GM12878 (cell line): ENCODE results near the gene CCDC82. TPM values are rescaled to one million over a fixed set of nuclear protein-coding genes. Genes with fewer than 3 reads are reported as not detected.
A peak's percentile ranks its signal among the peaks of the same experiment; 100 is the strongest.

Experiments used
- ATAC-seq: fragments of 200-7000 bp; cut with Tn5 transposase; 3 replicates; pipeline ENCODE4 v1.9.1; 2020; ENCODE audit warnings: mild to moderate bottlenecking, moderate library complexity
- BruUV-seq: library from RNA; stranded (reverse); fragments of 400-500 nt; replicated peaks from 2 replicates; lab custom pipeline; 2021; lab: Mats Ljungman, UMichigan
- CTCF ChIA-PET: fragments of 300-600 bp; sonication (Branson Sonifier 250); formaldehyde crosslinking; extraction: SDS; loops from one replicate; lab custom pipeline; 2021; ENCODE audit warnings: inconsistent platforms; lab: Yijun Ruan, JAX
- POLR2A ChIA-PET: fragments of 350-600 bp; formaldehyde crosslinking; extraction: SDS; loops from one replicate; lab custom pipeline; 2021; ENCODE audit warnings: inconsistent platforms; lab: Charles Lee
- RAD21 ChIA-PET: fragments of 300-600 bp; sonication (Branson Sonifier 250); formaldehyde crosslinking; loops from one replicate; lab custom pipeline; 2023; ENCODE audit warnings: antibody characterized with exemption; ENCODE audit not compliant: unreplicated experiment; lab: Charles Lee
- SMC1A ChIA-PET: fragments of 300-600 bp; sonication (Branson Sonifier 250); formaldehyde crosslinking; loops from one replicate; lab custom pipeline; 2023; ENCODE audit not compliant: unreplicated experiment, uncharacterized antibody; lab: Charles Lee
- DNase-seq: peaks from one replicate; pipeline ENCODE4 v3.0.0-alpha.2; 2011; ENCODE audit warnings: low read depth, low spot score
- FAIRE-seq: peaks from 3 replicates; lab custom pipeline; 2011; peaks lifted over from hg19 to GRCh38; lab: Jason Lieb, UNC
- H2AFZ ChIP-seq: 2 replicates; pipeline ENCODE4 v1.6.0; 2011; ENCODE audit warnings: low read depth, low read length, control low read depth; ENCODE audit not compliant: control insufficient read depth
- H3K27ac ChIP-seq: 2 replicates; pipeline ENCODE4 v1.5.1; 2011; ENCODE audit warnings: control low read depth; ENCODE audit not compliant: control insufficient read depth, insufficient read depth
- H3K27me3 ChIP-seq, 2 experiments: replicated peaks in 1 of 2; 2 replicates each; pipeline versions ENCODE4 v1.6.0 to v1.6.1; 2011; ENCODE audit warnings: low read length in 1 of 2; ENCODE audit not compliant: control insufficient read depth in 2 of 2, insufficient read depth in 2 of 2
- H3K36me3 ChIP-seq, 2 experiments: 2 replicates each; pipeline ENCODE4 v1.5.1; 2011; ENCODE audit warnings: low read length in 1 of 2; ENCODE audit not compliant: control insufficient read depth in 2 of 2, insufficient read depth in 2 of 2
- H3K4me1 ChIP-seq: 2 replicates; pipeline ENCODE4 v1.6.1; 2011; ENCODE audit warnings: mild to moderate bottlenecking, low read length, moderate library complexity, mixed read lengths; ENCODE audit not compliant: control insufficient read depth, insufficient read depth
- H3K4me2 ChIP-seq: 2 replicates; pipeline ENCODE4 v1.6.0; 2011; ENCODE audit warnings: control low read depth; ENCODE audit not compliant: control insufficient read depth, insufficient read depth
- H3K4me3 ChIP-seq: fragments of 200-600 bp; sonication (generic); 2 replicates; pipeline ENCODE4 v1.5.1; 2016
- H3K79me2 ChIP-seq: 2 replicates; pipeline ENCODE4 v1.6.0; 2011; ENCODE audit warnings: low read length; ENCODE audit not compliant: control insufficient read depth, insufficient read depth
- H3K9ac ChIP-seq: 2 replicates; pipeline ENCODE4 v1.8.0; 2011; ENCODE audit warnings: low read length, control low read depth, mixed read lengths; ENCODE audit not compliant: control insufficient read depth, insufficient read depth
- H3K9me3 ChIP-seq: replicated peaks from 3 replicates; pipeline ENCODE4 v1.5.1; 2011; ENCODE audit warnings: mild to moderate bottlenecking, low read length; ENCODE audit not compliant: control insufficient read depth, insufficient read depth
- H4K20me1 ChIP-seq: 2 replicates; pipeline ENCODE4 v1.6.0; 2011; ENCODE audit not compliant: control insufficient read depth, insufficient read depth
- CEBPZ ChIP-seq: fragments of 150-350 bp; IDR thresholded peaks from 2 replicates; pipeline ENCODE4 v1.6.1; 2016; ENCODE audit warnings: low read depth, low read length
- CHD1 ChIP-seq: IDR thresholded peaks from 2 replicates; pipeline ENCODE4 v1.6.1; 2012; ENCODE audit warnings: low read depth, low read length, improper control_type of control experiment
- EGR1 ChIP-seq, 2 experiments: IDR thresholded peaks; 1 replicate in 1 of 2; 2 replicates in 1 of 2; pipeline ENCODE4 v1.6.1; 2011 to 2012; ENCODE audit warnings: low read depth in 2 of 2, low read length in 2 of 2, borderline replicate concordance in 1 of 2, mild to moderate bottlenecking in 1 of 2, moderate library complexity in 1 of 2
- KAT2A ChIP-seq: conservative IDR thresholded peaks from 2 replicates; pipeline ENCODE4 v1.6.1; 2011; ENCODE audit warnings: low read depth, low read length; ENCODE audit not compliant: control insufficient read depth
- NFIC ChIP-seq: IDR thresholded peaks from 2 replicates; pipeline ENCODE4 v1.6.1; 2012; ENCODE audit warnings: low read depth, mild to moderate bottlenecking, inconsistent platforms, low read length, moderate library complexity
- NR2F1 ChIP-seq: fragments of 450-650 bp; conservative IDR thresholded peaks from 2 replicates; pipeline ENCODE4 v1.6.1; 2017; ENCODE audit warnings: mild to moderate bottlenecking
- PAX8 ChIP-seq: fragments of 450-650 bp; IDR thresholded peaks from 2 replicates; pipeline ENCODE4 v1.6.1; 2017; ENCODE audit warnings: mild to moderate bottlenecking, moderate library complexity
- PML ChIP-seq: IDR thresholded peaks from 2 replicates; pipeline ENCODE4 v1.6.1; 2012; ENCODE audit warnings: low read length, inconsistent platforms
- POLR2AphosphoS2 ChIP-seq: IDR thresholded peaks from 2 replicates; pipeline ENCODE4 v1.6.1; 2011; ENCODE audit warnings: low read depth, mild to moderate bottlenecking, low read length, improper control_type of control experiment, moderate library complexity
- RBBP5 ChIP-seq: fragments of 200-600 bp; sonication (generic); conservative IDR thresholded peaks from 2 replicates; pipeline ENCODE4 v1.6.1; 2016
- SMAD5 ChIP-seq: IDR thresholded peaks from 2 replicates; pipeline ENCODE4 v1.6.1; 2016; ENCODE audit warnings: antibody characterized with exemption, low read depth
- SREBF1 ChIP-seq: IDR thresholded peaks from 2 replicates; pipeline ENCODE4 v1.6.1; 2012; ENCODE audit warnings: mild to moderate bottlenecking, low read length
- WRNIP1 ChIP-seq: IDR thresholded peaks from 2 replicates; pipeline ENCODE4 v1.6.1; 2011; ENCODE audit warnings: low read depth, low read length, improper control_type of control experiment, borderline replicate concordance
- ZNF207 ChIP-seq: fragments of 450-650 bp; IDR thresholded peaks from 2 replicates; pipeline ENCODE4 v1.6.1; 2014; ENCODE audit warnings: antibody characterized with exemption, mild to moderate bottlenecking, borderline replicate concordance
- ZNF217 ChIP-seq: fragments of 450-650 bp; IDR thresholded peaks from 2 replicates; pipeline ENCODE4 v1.6.1; 2017; ENCODE audit warnings: antibody characterized with exemption, mild to moderate bottlenecking
- ZNF384 ChIP-seq: IDR thresholded peaks from 2 replicates; pipeline ENCODE4 v1.6.1; 2012; ENCODE audit warnings: low read depth, mild to moderate bottlenecking, low read length, improper control_type of control experiment, borderline replicate concordance
- ZZZ3 ChIP-seq: IDR thresholded peaks from 2 replicates; pipeline ENCODE4 v1.6.1; 2011; ENCODE audit warnings: low read depth; ENCODE audit not compliant: control insufficient read depth, insufficient read length
- WGBS: methylation state at CpG from one replicate; pipeline ENCODE4 v1.1.6; 2016; ENCODE audit warnings: low lambda C conversion rate; ENCODE audit not compliant: insufficient replicate concordance, insufficient coverage; ENCODE audit errors: missing lambda C conversion rate; 5-methylcytosine and 5-hydroxymethylcytosine counted together
- in situ Hi-C: fragments of 300-500 bp; cut with MboI; formaldehyde crosslinking; loops from 9 replicates; pipeline ENCODE4 v1.14.3; 2018; ENCODE audit warnings: mixed read lengths
- intact Hi-C: fragments of 100-400 bp; cut with micrococcal nuclease; formaldehyde crosslinking; loops from one replicate; pipeline ENCODE4 v1.14.2; 2022; ENCODE audit not compliant: unreplicated experiment
- polyA plus RNA-seq, 11 experiments: library from polyadenylated mRNA; depleted of rRNA in 4 of 11; unstranded in 6 of 11; stranded (reverse) in 5 of 11; fragments of >200 nt; fragmentation: Nextera tagmentation in 4 of 11; fragmentation: Illumina TruSeq in 1 of 11; extraction: Ambion mirVana in 4 of 11; extraction: Trizol in 1 of 11; gene quantifications; 1 replicate in 1 of 11; 2 replicates in 10 of 11; pipeline versions ENCODE4 v1.2.1 to v1.2.3, GENCODE V29; 2011 to 2016; ENCODE audit warnings: inconsistent platforms in 2 of 11, missing spikeins in 2 of 11, low read depth in 1 of 11
- total RNA-seq, 4 experiments: library from RNA; depleted of rRNA in 3 of 4; stranded (reverse); fragments of >200 nt in 3 of 4; fragmentation: Illumina TruSeq in 1 of 4; extraction: Trizol in 1 of 4; gene quantifications; 2 replicates each; pipeline versions ENCODE4 v1.2.1 to v1.2.3, GENCODE V29; 2013 to 2021
- TF ChIP-seq, protein P1 (sequence below): fragments of 450-650 bp; IDR thresholded peaks from 2 replicates; pipeline ENCODE4 v1.6.1; 2018; ENCODE audit warnings: borderline replicate concordance, mild to moderate bottlenecking; ENCODE audit not compliant: partially characterized antibody

CCDC82 gene
- total and polyA plus RNA-seq, 10 of the 15 experiments (the other 5 are each of a cell fraction or from before 2014, with no cell fraction given), result 15.2 to 62.4 (median 28.8) TPM

DNA sequence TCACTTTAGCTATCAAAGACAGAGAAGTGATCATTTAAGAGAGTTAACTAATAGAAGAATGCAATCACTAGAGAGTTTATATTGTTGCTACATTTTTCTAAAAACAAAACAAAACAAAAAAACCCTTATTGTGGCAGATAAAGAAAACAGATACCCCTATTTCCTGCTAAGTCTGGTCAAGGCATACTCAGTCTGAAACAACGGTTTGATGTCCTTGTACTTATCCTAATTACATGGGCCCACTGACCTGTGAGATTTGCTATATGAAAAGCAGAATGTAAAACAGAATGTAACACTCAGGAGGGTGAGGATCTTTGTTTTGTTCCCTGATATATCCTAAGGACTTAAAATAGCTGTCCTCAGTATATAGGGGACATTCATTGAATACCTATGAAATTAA is 71.3 kb downstream of the CCDC82 start:
- Histone ChIP-seq H2AFZ (no peak overlapping the region), H3K9me3 (no peaks in the 10 kb centered on the region), H3K9ac (no peak overlapping the region), H3K4me1 (peaks cover 20% of the 10 kb centered on the region), H3K27ac (no peak overlapping the region), H3K4me3 (no peak overlapping the region), H3K79me2 (peaks cover 75% of the 10 kb centered on the region), H4K20me1 (no peaks in the 10 kb centered on the region), H3K27me3 (no peaks in the 10 kb centered on the region), H3K36me3 (peaks cover 0 to 2% of the 10 kb centered on the region in 2 experiments; a peak in 1 of 4 replicates), H3K4me2 (peak overlapping the region; percentile 4; the same call in 1 of the 2 replicates)
- 28% methylated on average over 1 of the region's 1 CpG for WGBS
- POLR2A ChIA-PET, result no interaction called here
- TF ChIP-seq NR2F1 (no peak), PAX8 (no peak), RBBP5 (no peak), EGR1 (IDR thresholded peaks at IDR 0.05; ENCODE audit: borderline replicate concordance in 1 of 2, low read depth in 2 of 2, low read length in 2 of 2) (no peak), NFIC (no peak), ZNF217 (no peak), WRNIP1 (no peak), POLR2AphosphoS2 (no peak), SREBF1 (no peak), ZNF384 (no peak), ZZZ3 (no peak), CEBPZ (no peak), ZNF207 (no peak), SMAD5 (no peak), KAT2A (no peak), PML (no peak), CHD1 (no peak)
- TF ChIP-seq, protein P1, sequence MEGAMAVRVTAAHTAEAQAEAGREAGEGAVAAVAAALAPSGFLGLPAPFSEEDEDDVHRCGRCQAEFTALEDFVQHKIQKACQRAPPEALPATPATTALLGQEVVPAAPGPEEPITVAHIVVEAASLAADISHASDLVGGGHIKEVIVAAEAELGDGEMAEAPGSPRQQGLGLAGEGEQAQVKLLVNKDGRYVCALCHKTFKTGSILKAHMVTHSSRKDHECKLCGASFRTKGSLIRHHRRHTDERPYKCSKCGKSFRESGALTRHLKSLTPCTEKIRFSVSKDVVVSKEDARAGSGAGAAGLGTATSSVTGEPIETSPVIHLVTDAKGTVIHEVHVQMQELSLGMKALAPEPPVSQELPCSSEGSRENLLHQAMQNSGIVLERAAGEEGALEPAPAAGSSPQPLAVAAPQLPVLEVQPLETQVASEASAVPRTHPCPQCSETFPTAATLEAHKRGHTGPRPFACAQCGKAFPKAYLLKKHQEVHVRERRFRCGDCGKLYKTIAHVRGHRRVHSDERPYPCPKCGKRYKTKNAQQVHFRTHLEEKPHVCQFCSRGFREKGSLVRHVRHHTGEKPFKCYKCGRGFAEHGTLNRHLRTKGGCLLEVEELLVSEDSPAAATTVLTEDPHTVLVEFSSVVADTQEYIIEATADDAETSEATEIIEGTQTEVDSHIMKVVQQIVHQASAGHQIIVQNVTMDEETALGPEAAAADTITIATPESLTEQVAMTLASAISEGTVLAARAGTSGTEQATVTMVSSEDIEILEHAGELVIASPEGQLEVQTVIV, result no peak
- FAIRE-seq, result no peak
- DNase-seq, result no peak
- intact Hi-C loops (no loop called here), in situ Hi-C loops (no loop called here)
- SMC1A ChIA-PET, result interaction anchor here (0.7 to 3.1 kb wide), 8 partner anchors 14 to 69 kb away, joined by 3 to 15 read pairs (median 4); partner anchors contain the start of gene MAML2
- RAD21 ChIA-PET, result interaction anchor here (0.9 to 1.4 kb wide), 3 partner anchors 9 to 21 kb away, joined by 3 to 4 read pairs (median 4); no protein-coding TSS in a partner anchor
- no TSS peak for BruUV-seq
- CTCF ChIA-PET, result interaction anchor here (1.0 to 1.9 kb wide), 3 partner anchors 10 to 307 kb away, joined by 3 to 5 read pairs (median 3); no protein-coding TSS in a partner anchor
- peak; percentile 82 for ATAC-seq
